Thymus (tissue), 11 donors: Measurements from ENCODE around the gene CADM2. TPM values are rescaled to one million over a fixed set of nuclear protein-coding genes. Genes with fewer than 3 reads are reported as not detected.
"Not testable (repeated sequence)": the region's sequence is repeated elsewhere in the genome, so short reads cannot be mapped to it uniquely, and the experiment has no call there.

Experiments
- DNase-seq, 9 donors: peaks; one replicate each; pipeline ENCODE4 v3.0.0-alpha.2; 2013; ENCODE audit warnings: low spot score in 9 of 9, low read depth in 6 of 9, missing footprints in 1 of 9
- H3K27ac ChIP-seq, 2 donors: one replicate each; pipeline ENCODE4 v1.5.1; 2013; ENCODE audit warnings: control low read depth in 1 of 2, low read depth in 1 of 2, low read length in 1 of 2, mild to moderate bottlenecking in 1 of 2, moderate library complexity in 1 of 2
- H3K27me3 ChIP-seq, 2 donors: one replicate each; pipeline ENCODE4 v1.5.1; 2013; ENCODE audit warnings: low read length in 1 of 2; ENCODE audit not compliant: control insufficient read depth in 2 of 2, insufficient read depth in 1 of 2
- H3K36me3 ChIP-seq, 2 donors: one replicate each; pipeline ENCODE4 v1.5.1; 2013; ENCODE audit warnings: low read length in 1 of 2, mild to moderate bottlenecking in 1 of 2, moderate library complexity in 1 of 2; ENCODE audit not compliant: control insufficient read depth in 2 of 2, insufficient read depth in 2 of 2
- H3K4me1 ChIP-seq, 2 donors: one replicate each; pipeline ENCODE4 v1.5.1; 2013; ENCODE audit warnings: low read length in 2 of 2; ENCODE audit not compliant: control insufficient read depth in 2 of 2, insufficient read depth in 2 of 2
- H3K4me3 ChIP-seq, 2 donors: one replicate each; pipeline ENCODE4 v1.5.1; 2013; ENCODE audit warnings: low read length in 2 of 2, control low read depth in 1 of 2, mild to moderate bottlenecking in 1 of 2
- H3K9me3 ChIP-seq, 2 donors: one replicate each; pipeline ENCODE4 v1.5.1; 2013; ENCODE audit warnings: low read length in 1 of 2, mild to moderate bottlenecking in 1 of 2; ENCODE audit not compliant: control insufficient read depth in 2 of 2, insufficient read depth in 1 of 2
- WGBS: extraction: QIAGEN DNeasy Blood & Tissue Kit; methylation state at CpG from one replicate; pipeline ENCODE4 v1.1.7; 2013; 5-methylcytosine and 5-hydroxymethylcytosine counted together
- polyA plus RNA-seq: library from polyadenylated mRNA; stranded (reverse); fragments of 200-250 nt; gene quantifications from one replicate; pipeline ENCODE4 v1.2.3, GENCODE V29; 2013
- total RNA-seq: library from RNA; stranded (reverse); fragments of 120-200 nt; gene quantifications from one replicate; pipeline ENCODE4 v1.2.4, GENCODE V29; 2013
- donor health status: healthy.

The CADM2 gene
- total and polyA plus RNA-seq, 2 donors, result 0.14 to 0.66 TPM

- Histone ChIP-seq H3K4me3 (no peak overlapping the region), H3K36me3 (no peaks in the 10 kb centered on the region), H3K9me3 (no peaks in the 10 kb centered on the region), H3K27me3 (no peaks in the 10 kb centered on the region), H3K27ac (no peak overlapping the region), H3K4me1 (no peaks in the 10 kb centered on the region)
- no peak for DNase-seq
- 92% methylated on average over 5 of the region's 5 CpGs for WGBS
These were observed 709.0 kb downstream of the CADM2 start for GRCh38 chr3:85667744-85668143.

GRCh38 chr3:85670634-85671205, 711.9 kb downstream of the CADM2 start:
- DNase-seq, result no peak
- no peak overlapping the region for H3K4me3 ChIP-seq
- no peak overlapping the region for H3K27ac ChIP-seq
- WGBS, result 59% methylated on average over 2 of the region's 2 CpGs
- H3K27me3 ChIP-seq, result no peaks in the 10 kb centered on the region
- no peaks in the 10 kb centered on the region for H3K36me3 ChIP-seq
- no peaks in the 10 kb centered on the region for H3K4me1 ChIP-seq
- H3K9me3 ChIP-seq, result no peaks in the 10 kb centered on the region

GRCh38 chr3:85672761-85673160, 714.0 kb downstream of the CADM2 start:
- Histone ChIP-seq H3K9me3 (no peaks in the 10 kb centered on the region), H3K36me3 (no peaks in the 10 kb centered on the region), H3K4me3 (no peak overlapping the region), H3K27ac (no peak overlapping the region), H3K27me3 (no peaks in the 10 kb centered on the region), H3K4me1 (no peaks in the 10 kb centered on the region)
- no peak for DNase-seq
- WGBS, result 89% methylated on average over 1 of the region's 1 CpG

- Histone ChIP-seq H3K9me3 (no peaks in the 10 kb centered on the region), H3K4me3 (no peak overlapping the region), H3K27ac (no peak overlapping the region), H3K36me3 (no peaks in the 10 kb centered on the region), H3K27me3 (no peaks in the 10 kb centered on the region), H3K4me1 (no peaks in the 10 kb centered on the region)
- 86% methylated on average over 2 of the region's 2 CpGs for WGBS
- no peak for DNase-seq
These were observed 719.9 kb downstream of the CADM2 start for GRCh38 chr3:85678713-85679112.

GRCh38 chr3:85681906-85682305, 723.1 kb downstream of the CADM2 start:
- H3K27me3 ChIP-seq, result no peaks in the 10 kb centered on the region
- no peaks in the 10 kb centered on the region for H3K9me3 ChIP-seq
- no peak overlapping the region for H3K27ac ChIP-seq
- H3K36me3 ChIP-seq, result no peaks in the 10 kb centered on the region
- H3K4me1 ChIP-seq, result no peaks in the 10 kb centered on the region
- no peak overlapping the region for H3K4me3 ChIP-seq
- no peak for DNase-seq
- 88% methylated on average over 1 of the region's 1 CpG for WGBS

GRCh38 chr3:85691196-85691595, 732.4 kb downstream of the CADM2 start:
- Histone ChIP-seq H3K36me3 (no peaks in the 10 kb centered on the region), H3K27ac (no peak overlapping the region), H3K4me3 (no peak overlapping the region), H3K4me1 (no peaks in the 10 kb centered on the region), H3K27me3 (no peaks in the 10 kb centered on the region), H3K9me3 (no peaks in the 10 kb centered on the region)
- 97% methylated on average over 1 of the region's 1 CpG for WGBS
- DNase-seq, result no peak

- Histone ChIP-seq H3K4me1 (no peaks in the 10 kb centered on the region), H3K27me3 (no peaks in the 10 kb centered on the region), H3K27ac (no peak overlapping the region), H3K36me3 (no peaks in the 10 kb centered on the region), H3K9me3 (peaks cover 0 to 3% of the 10 kb centered on the region in 2 donors), H3K4me3 (no peak overlapping the region)
- 88% methylated on average over 1 of the region's 1 CpG for WGBS
- DNase-seq, result no peak
These were observed 738.4 kb downstream of the CADM2 start for GRCh38 chr3:85697156-85697555.

GRCh38 chr3:85706130-85706529, 747.3 kb downstream of the CADM2 start:
- Histone ChIP-seq H3K9me3 (no peaks in the 10 kb centered on the region), H3K4me3 (no peak overlapping the region), H3K4me1 (no peaks in the 10 kb centered on the region), H3K36me3 (no peaks in the 10 kb centered on the region), H3K27me3 (no peaks in the 10 kb centered on the region), H3K27ac (no peak overlapping the region)
- WGBS, result 94% methylated on average over 2 of the region's 2 CpGs
- DNase-seq, result no peak

- H3K4me3 ChIP-seq, H3K4me1 ChIP-seq, H3K27ac ChIP-seq, H3K9me3 ChIP-seq, H3K36me3 ChIP-seq, H3K27me3 ChIP-seq, DNase-seq: not testable (repeated sequence)
- 93% methylated on average over 1 of the region's 1 CpG for WGBS
These were observed 749.5 kb downstream of the CADM2 start for GRCh38 chr3:85708325-85708724.
